Measurements from ENCODE around the gene GRIP2.

DNA sequence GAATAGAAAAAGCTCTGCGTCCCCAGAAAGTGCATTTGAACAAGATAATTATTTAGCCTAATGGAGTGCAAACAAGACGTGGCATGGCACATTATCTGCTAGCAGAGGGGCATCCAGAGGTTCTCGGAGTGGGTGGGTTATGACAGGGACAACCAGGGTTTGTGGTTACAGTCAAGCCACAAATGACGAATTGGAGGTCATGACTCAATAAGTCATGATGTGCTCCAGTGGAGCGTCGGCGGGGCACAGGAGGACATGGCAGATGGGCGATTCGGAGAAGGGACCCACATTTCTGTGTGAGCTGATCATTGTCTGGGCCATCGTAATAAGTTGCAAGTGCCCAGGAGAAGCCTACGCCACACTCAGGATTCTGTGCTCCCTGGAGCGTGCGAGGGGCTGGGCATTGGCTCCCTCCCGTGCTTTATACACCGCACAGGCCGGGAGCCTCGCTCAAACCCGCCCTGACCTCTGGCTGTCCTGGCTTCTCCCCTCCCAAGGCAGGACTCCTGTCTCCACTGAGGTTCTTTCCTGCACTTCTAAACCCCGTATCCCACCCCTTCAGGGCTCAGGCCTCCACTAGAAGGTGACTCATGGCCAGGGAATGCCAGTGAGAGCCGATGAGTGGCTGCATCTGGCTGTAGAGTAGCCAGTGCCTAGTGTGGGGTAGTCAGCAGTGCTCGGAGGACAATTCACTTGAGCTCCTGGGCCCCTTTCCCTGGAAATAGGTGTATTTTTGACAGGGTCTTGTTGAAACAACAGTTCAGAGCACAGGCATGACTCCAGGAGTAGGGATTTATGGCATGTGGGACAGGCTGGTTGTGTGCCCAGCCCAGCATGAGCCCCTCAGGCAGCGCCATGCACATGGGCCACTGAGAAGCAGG is 67.4 kb downstream of the GRIP2 start:
- no peak for TF ChIP-seq POLR2AphosphoS5 (IDR thresholded peaks at IDR 0.05; ENCODE audit: low read depth, low read length)
- TF ChIP-seq TAF1 (IDR thresholded peaks at IDR 0.05; ENCODE audit: low read depth, low read length), result no peak
- no peak for TF ChIP-seq POLR2A (IDR thresholded peaks at IDR 0.05; ENCODE audit: low read depth, low read length)
- TF ChIP-seq SPI1 (IDR thresholded peaks at IDR 0.05; ENCODE audit: low read depth, low read length), result no peak
- no peak for TF ChIP-seq POU2F2 (IDR thresholded peaks at IDR 0.05; ENCODE audit: low read depth, low read length)
- TF ChIP-seq PAX5 (IDR thresholded peaks at IDR 0.05; ENCODE audit: insufficient read depth, low read length, severe bottlenecking), result no peak
